HL-60 (cell line): ENCODE data around the gene SYT13.

Source experiments
- CTCF ChIP-seq: IDR thresholded peaks from one replicate; pipeline ENCODE4 v1.5.1; 2011; ENCODE audit warnings: low read length, control low read depth, inconsistent platforms; ENCODE audit not compliant: insufficient read depth
- POLR2AphosphoS5 ChIP-seq: IDR thresholded peaks from 2 replicates; pipeline ENCODE4 v1.6.1; 2012; ENCODE audit warnings: low read depth
- REST ChIP-seq: IDR thresholded peaks from 2 replicates; pipeline ENCODE4 v1.6.1; 2012; ENCODE audit warnings: low read depth; ENCODE audit not compliant: insufficient replicate concordance

- TF ChIP-seq CTCF (no peak), REST (no peak), POLR2AphosphoS5 (no peak)
Observed at GRCh38 chr11:45285250-45285828, 802 bp downstream of the SYT13 start.
